Measurements from ENCODE around the gene FUBP1.

DNA sequence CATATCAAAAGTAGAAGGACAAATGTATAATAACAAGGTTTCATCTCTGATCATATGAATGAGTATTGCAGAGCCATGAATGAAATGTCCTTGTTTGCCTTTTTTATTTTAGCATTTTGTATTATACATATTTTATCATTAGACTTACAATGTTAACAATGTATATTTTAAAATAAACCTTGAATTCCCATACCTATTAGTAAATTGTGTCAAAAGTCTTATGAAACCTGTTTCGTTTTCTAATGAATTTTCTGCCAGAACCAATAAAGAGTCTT is 26.5 kb upstream of the FUBP1 start:
- no peak for TF ChIP-seq MYC (IDR thresholded peaks at IDR 0.05; ENCODE audit: low read depth, low read length)
- TF ChIP-seq CTCF (IDR thresholded peaks at IDR 0.05; ENCODE audit: low read depth, low read length): no peak
- TF ChIP-seq POLR2A (IDR thresholded peaks at IDR 0.05; ENCODE audit: extremely low read depth, insufficient read length): no peak
- TF ChIP-seq, protein P1, sequence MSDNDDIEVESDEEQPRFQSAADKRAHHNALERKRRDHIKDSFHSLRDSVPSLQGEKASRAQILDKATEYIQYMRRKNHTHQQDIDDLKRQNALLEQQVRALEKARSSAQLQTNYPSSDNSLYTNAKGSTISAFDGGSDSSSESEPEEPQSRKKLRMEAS (IDR thresholded peaks at IDR 0.05; ENCODE audit: low read depth, low read length): no peak
